ENCODE measurements around the gene CMBL. TPM values are rescaled to one million over a fixed set of nuclear protein-coding genes. Genes with fewer than 3 reads are reported as not detected.

The CMBL gene
- polyA plus RNA-seq, 3 donors, result 0.39 to 5.4 TPM; not detected in 1

DNA sequence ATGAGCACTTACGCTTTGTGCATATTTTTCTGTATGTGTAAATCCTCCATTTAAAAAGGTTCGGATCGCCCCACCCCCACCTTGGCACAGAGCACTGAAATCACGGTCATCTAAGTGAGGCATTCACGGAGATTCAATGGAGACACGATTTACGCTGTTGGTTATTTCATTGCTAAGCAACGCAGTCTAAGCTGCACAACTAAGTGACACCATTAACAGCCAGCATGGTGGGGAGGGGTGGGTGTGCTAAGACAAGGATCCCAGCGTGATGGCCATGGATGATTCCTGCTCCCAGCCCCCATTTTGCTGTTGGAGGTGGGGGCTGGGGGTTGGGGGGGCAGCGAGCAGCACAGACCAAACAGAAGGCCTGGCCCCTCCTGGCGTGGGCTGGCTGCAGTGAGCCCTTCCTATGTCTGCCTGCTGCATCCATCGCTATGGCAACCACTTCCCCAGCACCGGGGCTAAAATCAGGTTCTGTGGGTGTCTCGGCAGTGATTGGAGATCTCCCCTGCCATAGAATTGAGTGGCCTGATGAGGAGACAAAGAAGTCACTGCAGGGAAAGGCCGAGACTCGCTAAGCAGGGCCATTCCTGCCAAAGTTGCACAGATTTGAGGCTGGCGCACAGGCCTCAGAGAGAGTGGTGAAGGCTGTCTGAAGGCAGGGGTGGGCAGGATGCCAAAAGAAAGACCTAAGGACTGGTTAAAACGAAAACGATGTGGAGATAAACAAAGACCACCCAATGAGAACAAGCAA, 31.5 kb upstream of the CMBL start:
- Mint-ChIP-seq H3K4me1 (peaks cover 4% of the 10 kb centered on the region), H3K36me3 (no peaks in the 10 kb centered on the region), H3K9me3 (peaks cover 0 to 2% (median 0%) of the 10 kb centered on the region in 7 donors), H3K27me3 (ENCODE audit: low read depth in 3 of 3) (peaks cover 6 to 14% (median 8%) of the 10 kb centered on the region in 3 donors), H3K27ac (peak overlapping the region in 1 of 7 donors; percentile 36), H3K4me3 (no peak overlapping the region)
- TF ChIP-seq, protein P1, sequence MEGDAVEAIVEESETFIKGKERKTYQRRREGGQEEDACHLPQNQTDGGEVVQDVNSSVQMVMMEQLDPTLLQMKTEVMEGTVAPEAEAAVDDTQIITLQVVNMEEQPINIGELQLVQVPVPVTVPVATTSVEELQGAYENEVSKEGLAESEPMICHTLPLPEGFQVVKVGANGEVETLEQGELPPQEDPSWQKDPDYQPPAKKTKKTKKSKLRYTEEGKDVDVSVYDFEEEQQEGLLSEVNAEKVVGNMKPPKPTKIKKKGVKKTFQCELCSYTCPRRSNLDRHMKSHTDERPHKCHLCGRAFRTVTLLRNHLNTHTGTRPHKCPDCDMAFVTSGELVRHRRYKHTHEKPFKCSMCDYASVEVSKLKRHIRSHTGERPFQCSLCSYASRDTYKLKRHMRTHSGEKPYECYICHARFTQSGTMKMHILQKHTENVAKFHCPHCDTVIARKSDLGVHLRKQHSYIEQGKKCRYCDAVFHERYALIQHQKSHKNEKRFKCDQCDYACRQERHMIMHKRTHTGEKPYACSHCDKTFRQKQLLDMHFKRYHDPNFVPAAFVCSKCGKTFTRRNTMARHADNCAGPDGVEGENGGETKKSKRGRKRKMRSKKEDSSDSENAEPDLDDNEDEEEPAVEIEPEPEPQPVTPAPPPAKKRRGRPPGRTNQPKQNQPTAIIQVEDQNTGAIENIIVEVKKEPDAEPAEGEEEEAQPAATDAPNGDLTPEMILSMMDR (IDR thresholded peaks at IDR 0.05), result no peak
- no peak overlapping the region for H3K27ac ChIP-seq (ENCODE audit: low read depth in 1 of 2, low read length in 2 of 2)
- 87% methylated on average over 9 of the region's 19 CpGs for WGBS (ENCODE audit: insufficient coverage)
- H4K20me1 ChIP-seq (ENCODE audit: insufficient read depth, low read length), result no peaks in the 10 kb centered on the region
- no peaks in the 10 kb centered on the region for H3K9me3 ChIP-seq (replicated peaks in 1 of 2; ENCODE audit: control insufficient read depth in 1 of 2, insufficient read depth in 1 of 2, low read length in 2 of 2)
- H3K79me2 ChIP-seq (ENCODE audit: insufficient read depth, low read length), result no peaks in the 10 kb centered on the region
- intact Hi-C loops (cut with micrococcal nuclease), result no loop called here
- no peak overlapping the region for H2AFZ ChIP-seq (ENCODE audit: insufficient read depth, low read depth, low read length, poor library complexity, severe bottlenecking)
- no peak overlapping the region for H3K9ac ChIP-seq (ENCODE audit: insufficient read depth, low read length, poor library complexity, severe bottlenecking)
- no peaks in the 10 kb centered on the region for H3K4me1 ChIP-seq (ENCODE audit: control insufficient read depth in 1 of 2, insufficient read depth in 2 of 2, low read length in 2 of 2)
- no peaks in the 10 kb centered on the region for H3K36me3 ChIP-seq (replicated peaks in 1 of 2; ENCODE audit: control insufficient read depth in 1 of 2, insufficient read depth in 2 of 2, low read length in 2 of 2)
- no peak for DNase-seq
- no peak overlapping the region for H3K4me3 ChIP-seq (replicated peaks in 1 of 3; ENCODE audit: low read depth in 2 of 3, low read length in 3 of 3)
- H3K27me3 ChIP-seq (ENCODE audit: control insufficient read depth in 2 of 2, insufficient read depth in 2 of 2, low read length in 2 of 2), result peaks cover 5 to 13% of the 10 kb centered on the region in 2 donors
- no peak overlapping the region for H3K4me2 ChIP-seq (replicated peaks; ENCODE audit: extremely low read depth, low read length, poor library complexity, severe bottlenecking)

DNA sequence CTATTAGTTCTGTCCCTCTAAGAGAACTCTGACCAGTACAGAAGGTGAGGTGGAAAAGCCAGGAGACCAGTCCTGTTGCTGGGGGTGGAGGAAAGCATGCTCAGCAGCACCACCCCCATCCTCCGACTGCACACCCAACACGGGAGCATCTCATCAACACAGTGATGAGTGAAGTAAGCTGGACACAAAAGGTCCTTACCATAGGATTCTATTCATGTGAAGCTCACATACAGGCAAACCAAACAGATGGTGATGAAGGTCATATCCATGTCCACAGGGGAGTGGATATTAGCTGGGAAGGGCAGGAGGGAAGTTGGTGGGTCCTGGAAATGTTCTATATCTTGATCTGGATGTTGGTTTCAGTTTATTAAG, 31.0 kb upstream of the CMBL start:
- Mint-ChIP-seq H3K4me3 (no peak overlapping the region), H3K4me1 (peaks cover 4% of the 10 kb centered on the region), H3K27ac (no peak overlapping the region), H3K9me3 (peaks cover 0 to 3% (median 0%) of the 10 kb centered on the region in 7 donors), H3K27me3 (ENCODE audit: low read depth in 3 of 3) (peaks cover 10 to 18% (median 10%) of the 10 kb centered on the region in 3 donors), H3K36me3 (no peaks in the 10 kb centered on the region)
- Histone ChIP-seq H3K9me3 (replicated peaks in 1 of 2; ENCODE audit: control insufficient read depth in 1 of 2, insufficient read depth in 1 of 2, low read length in 2 of 2) (no peaks in the 10 kb centered on the region), H3K79me2 (ENCODE audit: insufficient read depth, low read length) (no peaks in the 10 kb centered on the region), H3K27ac (ENCODE audit: low read depth in 1 of 2, low read length in 2 of 2) (no peak overlapping the region), H3K36me3 (replicated peaks in 1 of 2; ENCODE audit: control insufficient read depth in 1 of 2, insufficient read depth in 2 of 2, low read length in 2 of 2) (no peaks in the 10 kb centered on the region), H2AFZ (ENCODE audit: insufficient read depth, low read depth, low read length, poor library complexity, severe bottlenecking) (no peak overlapping the region), H3K27me3 (ENCODE audit: control insufficient read depth in 2 of 2, insufficient read depth in 2 of 2, low read length in 2 of 2) (peaks cover 10 to 18% of the 10 kb centered on the region in 2 donors), H4K20me1 (ENCODE audit: insufficient read depth, low read length) (no peaks in the 10 kb centered on the region), H3K4me1 (ENCODE audit: control insufficient read depth in 1 of 2, insufficient read depth in 2 of 2, low read length in 2 of 2) (peaks cover 2 to 4% of the 10 kb centered on the region in 2 donors), H3K4me3 (replicated peaks in 1 of 3; ENCODE audit: low read depth in 2 of 3, low read length in 3 of 3) (no peak overlapping the region), H3K9ac (ENCODE audit: insufficient read depth, low read length, poor library complexity, severe bottlenecking) (no peak overlapping the region), H3K4me2 (replicated peaks; ENCODE audit: extremely low read depth, low read length, poor library complexity, severe bottlenecking) (no peak overlapping the region)
- TF ChIP-seq, protein P1 (IDR thresholded peaks at IDR 0.05), result no peak
- intact Hi-C loops (cut with micrococcal nuclease), result no loop called here
- no peak for DNase-seq
- WGBS (ENCODE audit: insufficient coverage), result no CpG with 5 or more reads among the region's 2 CpGs
